ENCODE measurements around the gene MOK.
"Not testable (repeated sequence)": the region's sequence is repeated elsewhere in the genome, so short reads cannot be mapped to it uniquely, and the experiment has no call there.

MOK gene

GRCh38 chr14:102246071-102246470 lies 58.9 kb downstream of the MOK start:
- no peak for DNase-seq

GRCh38 chr14:102243795-102244194 lies 61.2 kb downstream of the MOK start:
- DNase-seq = not testable (repeated sequence)

- no peak for DNase-seq
Measured at GRCh38 chr14:102241147-102241546, 63.8 kb downstream of the MOK start.

- not testable (repeated sequence) for DNase-seq
Measured at GRCh38 chr14:102240481-102240880, 64.5 kb downstream of the MOK start.

GRCh38 chr14:102239231-102239630 lies 65.7 kb downstream of the MOK start:
- no peak for DNase-seq

DNA sequence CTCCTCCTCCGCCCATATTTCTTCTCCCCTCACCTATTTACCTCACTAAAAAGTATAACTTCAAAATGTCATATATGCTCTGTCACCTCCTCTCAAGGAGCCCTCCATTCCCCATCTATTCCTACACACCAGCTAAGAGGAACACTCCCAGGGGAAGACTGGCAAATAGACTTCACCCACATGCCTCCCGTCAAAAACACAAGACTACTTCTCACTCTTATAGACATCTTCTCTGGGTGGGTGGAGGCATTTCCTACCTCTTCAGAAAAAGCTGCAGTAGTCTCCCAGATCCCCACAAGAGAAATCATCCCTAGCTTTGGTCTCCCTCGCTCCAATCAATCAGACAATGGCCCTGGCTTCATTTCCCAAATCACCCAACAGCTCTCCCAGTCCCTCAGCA lies 66.2 kb downstream of the MOK start:
- no peak for DNase-seq

DNA sequence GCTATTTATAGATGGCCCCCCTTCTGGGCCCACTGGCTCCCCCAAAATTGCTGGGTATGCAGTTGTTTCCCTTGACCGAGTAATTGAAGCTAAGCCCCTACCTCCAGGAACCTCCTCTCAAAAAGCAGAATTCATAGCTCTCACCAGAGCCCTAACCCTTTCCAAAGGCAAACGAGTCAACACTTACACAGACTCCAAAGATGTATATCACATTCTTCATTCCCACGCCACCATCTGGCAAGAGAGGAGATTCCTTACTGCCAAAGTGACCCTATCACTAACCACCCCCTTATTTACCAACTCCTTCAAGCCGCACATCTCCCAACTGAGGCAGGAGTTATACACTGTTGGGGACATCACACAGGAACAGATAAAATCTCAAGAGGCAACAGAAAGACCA lies 66.8 kb downstream of the MOK start:
- DNase-seq = no peak

GRCh38 chr14:102236026-102236425 lies 68.9 kb downstream of the MOK start:
- DNase-seq = no peak

DNA sequence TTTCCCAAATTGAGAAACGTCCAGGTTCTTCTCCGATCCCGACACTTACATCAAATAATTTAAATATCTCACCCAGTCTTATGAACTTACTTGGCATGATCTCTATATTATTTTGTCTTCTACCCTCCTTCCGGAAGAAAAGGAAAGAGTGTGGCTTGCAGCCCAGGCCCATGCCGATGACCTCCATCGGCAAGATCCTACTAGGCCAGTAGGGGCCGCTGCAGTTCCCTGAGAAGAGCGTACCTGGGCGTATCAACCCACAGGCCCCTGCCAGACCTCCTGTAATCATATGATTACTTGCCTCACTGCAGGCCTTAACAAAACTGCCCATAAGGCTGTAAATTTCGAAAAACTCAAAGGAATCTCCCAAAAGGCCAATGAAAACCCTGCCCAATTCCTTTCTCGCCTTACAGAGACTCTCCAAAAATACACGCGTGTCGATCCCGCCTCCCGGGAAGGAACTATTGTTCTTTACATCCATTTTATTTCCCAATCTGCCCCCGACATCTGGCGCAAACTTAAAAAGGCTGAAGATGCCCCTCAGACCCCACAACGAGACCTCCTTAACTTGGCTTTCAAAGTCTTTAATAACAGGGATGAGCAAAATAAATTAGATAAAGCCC lies 69.6 kb downstream of the MOK start:
- peak; percentile 63 for DNase-seq

- DNase-seq = no peak
Measured at GRCh38 chr14:102234331-102235264, 70.4 kb downstream of the MOK start.

DNA sequence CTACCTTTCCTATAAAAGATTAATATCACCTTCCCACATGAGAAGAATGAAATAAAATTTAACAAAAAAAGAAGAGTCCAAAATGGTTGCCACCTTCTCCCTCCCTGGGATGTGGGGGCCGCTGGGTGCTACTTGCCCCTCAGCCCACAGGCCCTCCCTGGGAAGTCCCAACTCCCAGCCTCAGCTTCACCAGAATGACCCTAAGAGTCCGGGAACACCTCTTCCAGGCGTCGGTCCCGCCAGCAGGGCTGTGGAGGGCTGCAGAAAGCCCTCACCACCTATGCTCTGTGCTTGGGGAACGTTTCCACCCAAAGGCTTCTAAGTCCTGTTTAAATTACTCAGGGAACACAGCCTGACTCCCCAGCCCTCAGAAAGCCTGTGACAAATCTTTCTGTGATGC lies 71.9 kb downstream of the MOK start:
- no peak for DNase-seq

DNA sequence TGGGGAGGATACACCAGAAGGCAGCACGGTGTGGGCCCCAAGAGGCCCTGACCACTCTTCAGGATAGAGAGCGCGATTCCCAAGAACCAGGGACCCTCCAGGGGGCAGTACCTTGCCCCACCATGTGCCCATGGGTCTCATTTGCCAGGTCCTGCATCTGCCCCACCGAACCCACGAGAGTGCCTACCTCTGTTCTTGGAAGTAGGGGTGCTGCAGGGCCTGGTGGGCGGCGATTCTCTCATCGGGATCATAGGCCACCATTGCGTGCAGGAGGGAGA lies 72.7 kb downstream of the MOK start:
- DNase-seq = no peak

GRCh38 chr14:102231476-102232347 lies 73.3 kb downstream of the MOK start:
- DNase-seq = no peak

DNA sequence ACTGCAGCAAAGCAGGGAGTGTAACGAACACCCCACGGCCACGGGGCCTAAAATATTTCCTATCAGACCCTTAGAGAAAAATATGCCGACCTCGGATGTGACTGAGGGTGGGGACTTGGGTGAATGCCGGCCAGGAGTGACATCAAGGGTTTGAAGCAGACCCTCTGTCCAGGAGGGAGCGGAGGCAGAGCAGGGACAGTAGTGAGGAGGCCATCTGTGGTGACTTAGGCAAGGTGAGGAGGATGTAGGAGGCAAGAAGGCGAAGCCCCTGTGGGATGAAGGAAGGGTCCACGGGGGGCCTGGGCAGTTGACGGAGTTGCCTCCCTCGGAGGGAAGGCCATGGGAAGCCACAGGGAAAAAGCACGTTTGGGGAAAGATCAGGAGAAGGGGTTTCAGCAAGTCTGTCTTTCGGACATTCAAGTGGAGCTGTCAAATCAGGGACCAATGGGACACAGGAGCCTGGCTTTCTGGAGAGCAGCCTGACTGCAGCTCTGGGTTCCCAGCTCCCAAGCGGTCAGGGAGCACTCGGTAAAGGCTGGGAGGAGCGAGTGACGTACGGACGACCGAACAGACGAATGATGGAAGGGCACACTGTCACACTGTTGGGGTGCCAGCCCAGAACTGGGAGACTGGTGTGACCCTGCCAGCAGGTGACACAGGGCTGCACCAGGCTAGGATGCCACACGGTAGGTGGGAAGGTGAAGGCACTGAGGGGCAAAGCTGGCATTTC lies 74.3 kb downstream of the MOK start:
- DNase-seq = no peak

DNA sequence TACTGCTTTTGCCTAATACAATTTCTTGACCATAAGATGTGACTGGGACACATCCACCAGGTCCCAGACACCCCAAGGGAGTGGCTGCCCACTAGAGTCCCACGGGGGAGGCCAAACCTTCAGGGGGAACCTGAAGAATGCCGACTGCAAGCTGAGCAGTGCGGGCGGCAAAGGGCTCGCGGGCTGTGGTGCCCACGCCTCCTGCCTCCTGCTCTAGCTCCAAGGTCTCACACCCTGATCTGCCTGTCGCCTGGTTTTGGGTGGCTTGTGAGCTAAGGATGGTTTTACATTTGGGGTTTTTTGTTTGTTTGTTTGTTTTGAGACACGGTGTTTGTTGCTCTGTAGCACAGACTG lies 75.2 kb downstream of the MOK start:
- DNase-seq = no peak

GRCh38 chr14:102229071-102229738 lies 75.8 kb downstream of the MOK start:
- no peak for DNase-seq

DNA sequence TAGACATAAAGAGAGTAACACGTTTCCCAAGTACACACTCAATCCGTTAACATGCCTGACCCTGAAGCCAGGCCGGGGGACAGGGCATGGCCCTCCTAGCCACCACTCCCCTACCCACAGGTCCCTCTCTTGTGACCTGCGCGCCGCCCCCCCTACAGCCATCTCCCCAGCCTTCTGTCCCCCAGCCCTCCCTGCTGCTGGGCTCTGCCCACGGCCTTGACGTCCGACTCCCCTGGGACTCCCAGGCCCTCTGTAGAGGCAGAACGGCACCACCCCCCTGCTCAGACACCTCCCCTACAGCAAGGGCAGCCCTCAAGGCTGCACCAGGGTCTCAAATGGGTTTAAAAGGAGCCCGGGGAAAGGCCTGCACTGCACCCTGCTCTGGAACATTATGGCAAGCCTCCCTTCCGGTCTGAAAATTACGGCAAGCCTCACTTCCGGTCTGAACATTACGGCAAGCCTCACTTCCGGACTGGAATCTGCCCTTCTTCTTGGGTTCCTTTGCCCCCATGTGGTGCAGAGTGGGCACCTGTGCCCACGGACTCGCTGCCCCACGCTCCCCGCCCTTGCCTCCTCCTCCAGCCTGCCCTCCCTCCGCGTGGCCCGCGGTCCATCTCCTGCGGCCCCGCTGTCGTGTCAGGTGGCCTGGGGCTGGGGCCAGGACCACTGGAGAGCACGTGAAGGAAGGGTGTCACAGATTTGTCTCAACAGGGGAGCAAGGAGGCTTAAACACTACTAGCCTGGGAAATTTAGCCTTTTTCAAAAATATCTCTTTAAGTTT lies 77.6 kb downstream of the MOK start:
- no peak for DNase-seq

DNA sequence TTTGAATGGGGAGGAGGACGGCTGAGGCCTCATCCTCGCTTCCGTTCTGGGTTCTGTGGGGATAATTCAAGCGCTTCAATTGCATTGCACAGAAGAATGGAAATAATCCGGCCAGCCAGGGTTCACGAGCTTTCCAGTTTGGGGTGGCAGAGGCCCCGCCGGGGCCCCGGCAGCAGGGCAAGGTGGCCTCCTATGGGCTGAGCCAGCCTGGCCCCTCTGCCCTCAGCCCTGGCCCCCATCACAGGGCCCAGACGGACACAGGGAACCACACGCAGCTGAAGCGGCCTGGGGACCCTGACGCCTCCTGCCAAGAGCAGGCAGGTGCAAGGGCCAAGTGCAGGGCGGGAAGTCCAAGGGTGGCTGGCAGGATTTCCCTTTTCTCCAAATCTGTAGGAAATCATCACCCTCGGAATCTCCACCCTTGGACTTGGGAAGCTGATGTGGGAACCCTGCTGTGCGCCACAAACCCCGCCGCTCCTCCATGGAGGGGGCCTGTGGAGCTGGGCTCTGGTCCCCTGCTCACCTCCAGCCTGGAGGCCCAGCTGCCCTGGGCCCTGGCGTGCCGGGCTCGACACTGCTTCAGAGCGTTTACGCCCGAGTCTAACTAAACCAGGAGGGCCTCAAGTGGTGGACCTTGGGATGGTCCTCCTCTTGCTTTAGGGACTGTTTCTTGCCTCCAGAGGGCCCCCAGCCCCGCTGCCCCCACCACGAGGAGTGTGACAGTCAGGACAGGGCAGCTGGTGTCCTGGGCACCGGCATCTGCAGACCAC lies 78.4 kb downstream of the MOK start:
- DNase-seq = no peak

DNA sequence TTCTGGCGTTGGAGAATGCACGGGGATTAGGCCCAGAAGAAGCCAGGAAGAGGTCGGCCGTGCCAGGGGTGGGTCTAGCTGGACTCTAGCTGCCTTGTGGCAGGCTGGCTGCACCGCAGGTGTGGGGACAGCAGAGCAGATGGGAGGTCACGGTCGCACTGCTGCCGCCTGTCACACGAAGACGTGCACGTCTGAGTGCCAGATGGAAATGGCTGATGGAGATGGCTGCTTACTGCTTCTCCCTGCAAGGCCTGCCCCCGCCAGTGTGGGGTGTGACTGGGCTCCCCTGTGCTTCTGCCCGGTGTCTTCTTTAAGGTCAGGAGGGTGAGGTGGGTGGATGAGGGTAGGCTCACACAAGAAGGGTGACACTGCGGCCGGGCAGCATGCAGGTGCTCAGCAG lies 79.0 kb downstream of the MOK start:
- DNase-seq = no peak

DNA sequence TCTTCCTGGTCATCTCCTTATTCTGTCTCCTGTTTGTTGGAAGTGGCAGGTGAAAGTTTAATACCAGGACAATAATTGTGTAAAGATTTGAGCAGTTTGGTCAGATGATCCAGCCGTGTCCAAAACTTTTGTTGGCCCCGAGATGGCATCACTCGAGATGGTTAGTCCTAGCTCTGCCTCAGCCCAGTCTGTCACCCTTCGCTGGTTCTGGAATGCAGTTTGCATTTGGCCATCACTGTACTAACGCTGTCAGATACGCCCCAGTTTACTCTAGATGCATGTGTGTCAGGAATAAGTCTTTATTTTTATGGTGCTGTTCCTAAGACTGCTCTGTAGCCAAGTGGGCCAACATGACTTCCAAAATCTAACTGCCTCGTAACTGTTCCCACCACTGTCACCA lies 79.6 kb downstream of the MOK start:
- no peak for DNase-seq

DNA sequence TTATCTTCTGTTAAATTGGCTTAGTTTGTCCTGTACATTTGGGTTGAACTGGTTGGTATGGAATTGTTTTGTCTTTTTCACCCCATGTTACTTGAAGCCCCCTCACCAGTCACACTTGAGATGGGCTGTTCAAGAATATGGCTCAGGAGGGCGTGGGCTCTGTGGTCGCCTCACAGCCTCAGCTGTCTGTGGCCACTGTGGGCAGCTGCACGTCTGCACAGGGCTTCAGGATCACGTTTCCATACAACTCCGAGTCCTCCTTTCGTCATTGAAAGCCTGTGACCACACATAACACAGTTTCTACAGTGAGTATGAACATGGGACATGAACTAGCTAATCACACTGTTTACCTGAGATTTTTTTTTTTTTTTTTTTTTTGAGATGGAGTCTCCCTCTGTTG lies 81.3 kb downstream of the MOK start:
- no peak for DNase-seq

All from NCI-H1048 (cell line).